ENCODE measurements around the gene MRPL40.

Gene MRPL40

GRCh38 chr22:19406846-19407245 is 25.5 kb upstream of the MRPL40 start:
- Histone ChIP-seq H3K9ac (ENCODE audit: low read length) (no peak overlapping the region), H3K27me3 (ENCODE audit: control insufficient read depth, insufficient read depth, low read length) (no peaks in the 10 kb centered on the region), H3K27ac (ENCODE audit: low read depth, low read length) (no peak overlapping the region), H3K9me3 (ENCODE audit: control insufficient read depth, insufficient read depth, low read depth, low read length) (no peaks in the 10 kb centered on the region), H3K4me1 (ENCODE audit: control insufficient read depth, insufficient read depth, low read length) (no peaks in the 10 kb centered on the region), H3K4me3 (ENCODE audit: low read depth, low read length) (no peak overlapping the region), H3K36me3 (ENCODE audit: control insufficient read depth, insufficient read depth, low read length) (peaks cover 82% of the 10 kb centered on the region)

DNA sequence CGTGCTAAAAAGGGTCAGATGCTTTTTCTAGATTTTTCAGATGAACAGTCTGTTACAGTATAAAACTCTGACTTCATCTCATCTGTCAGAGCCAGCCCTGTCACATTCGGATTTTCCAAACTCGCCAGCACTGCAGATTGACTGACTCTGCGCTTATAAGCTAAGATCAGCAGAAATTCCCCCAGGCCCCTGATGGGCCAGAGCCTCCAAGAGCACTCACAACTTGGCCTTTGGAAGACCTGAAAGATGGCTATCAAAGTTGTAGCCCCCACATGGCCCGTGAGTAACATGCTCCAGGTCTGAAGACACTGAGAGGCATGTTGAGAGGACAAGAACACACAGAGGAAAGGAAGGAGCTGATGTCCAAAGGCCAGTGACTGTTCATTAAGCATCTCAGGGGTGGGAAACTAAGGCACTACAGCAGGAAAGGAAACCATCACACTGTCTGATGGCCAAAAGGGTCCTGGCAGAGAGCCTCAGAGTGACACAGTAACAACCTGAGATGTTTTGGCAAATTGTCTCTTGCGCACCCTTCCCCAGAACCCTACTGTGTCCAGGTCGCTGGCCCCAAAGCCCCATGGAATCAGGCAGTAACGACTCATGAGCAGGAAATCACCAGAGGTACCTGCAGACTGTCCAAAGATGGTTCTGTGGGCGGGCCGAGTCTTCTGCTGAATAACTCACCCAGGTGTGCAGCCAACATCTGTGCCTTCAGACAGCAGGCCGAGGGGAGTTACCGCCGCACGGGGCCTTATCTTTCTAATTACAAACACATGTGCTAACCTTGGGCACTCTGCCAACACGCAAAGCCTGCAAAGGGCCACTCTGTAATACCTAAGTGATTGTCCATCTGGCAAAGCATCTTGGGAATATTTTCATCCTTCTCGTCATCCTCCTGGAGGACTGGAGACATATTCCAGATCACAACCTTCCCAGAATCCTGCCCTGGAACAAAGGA is 24.4 kb upstream of the MRPL40 start:
- Histone ChIP-seq H3K27ac (ENCODE audit: low read depth, low read length) (no peak overlapping the region), H3K27me3 (ENCODE audit: control insufficient read depth, insufficient read depth, low read length) (no peaks in the 10 kb centered on the region), H3K9ac (ENCODE audit: low read length) (no peak overlapping the region), H3K9me3 (ENCODE audit: control insufficient read depth, insufficient read depth, low read depth, low read length) (no peaks in the 10 kb centered on the region), H3K36me3 (ENCODE audit: control insufficient read depth, insufficient read depth, low read length) (peaks cover 76% of the 10 kb centered on the region), H3K4me3 (ENCODE audit: low read depth, low read length) (no peak overlapping the region), H3K4me1 (ENCODE audit: control insufficient read depth, insufficient read depth, low read length) (no peaks in the 10 kb centered on the region)

DNA sequence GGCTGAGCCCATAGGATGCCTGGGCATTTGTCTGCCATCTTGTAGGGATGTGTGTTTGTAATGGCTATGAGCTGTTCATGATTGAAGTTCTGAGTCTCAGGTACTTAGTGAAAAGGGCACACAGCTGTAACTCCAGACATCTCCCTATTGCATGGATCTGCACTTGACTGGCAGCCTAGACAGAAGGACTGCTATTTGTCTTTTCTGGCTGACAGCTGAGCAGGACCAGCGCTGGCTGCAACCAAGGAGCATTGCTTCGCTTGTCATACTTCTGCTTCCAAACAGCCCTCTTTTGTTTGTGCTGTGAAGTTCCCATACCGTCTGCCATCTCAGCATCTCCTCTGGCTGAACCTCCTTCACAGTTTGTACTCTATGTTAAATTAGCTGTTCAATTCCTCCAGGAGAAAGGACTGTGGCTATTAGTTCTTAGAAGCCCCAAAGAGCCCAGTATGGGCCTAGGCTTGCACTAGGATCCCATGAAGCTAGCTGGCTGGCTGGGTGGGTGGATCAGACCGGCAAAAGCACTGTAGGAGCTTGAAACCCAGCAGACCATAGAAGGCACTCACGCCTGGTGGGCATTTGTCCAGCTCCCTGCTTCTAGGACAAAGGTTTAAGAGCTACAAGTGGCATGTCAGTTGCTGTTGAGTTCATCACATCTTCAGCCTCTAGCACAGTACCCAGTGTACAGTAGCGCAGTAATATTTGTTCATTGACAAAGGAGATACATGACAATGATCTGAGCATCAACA is 21.2 kb upstream of the MRPL40 start:
- H3K27ac ChIP-seq (ENCODE audit: low read depth, low read length) = no peak overlapping the region
- no peaks in the 10 kb centered on the region for H3K4me1 ChIP-seq (ENCODE audit: control insufficient read depth, insufficient read depth, low read length)
- no peak overlapping the region for H3K9ac ChIP-seq (ENCODE audit: low read length)
- no peak overlapping the region for H3K4me3 ChIP-seq (ENCODE audit: low read depth, low read length)
- peaks cover 49% of the 10 kb centered on the region for H3K36me3 ChIP-seq (ENCODE audit: control insufficient read depth, insufficient read depth, low read length)
- no peaks in the 10 kb centered on the region for H3K9me3 ChIP-seq (ENCODE audit: control insufficient read depth, insufficient read depth, low read depth, low read length)
- no peaks in the 10 kb centered on the region for H3K27me3 ChIP-seq (ENCODE audit: control insufficient read depth, insufficient read depth, low read length)

GRCh38 chr22:19411690-19412045 is 20.7 kb upstream of the MRPL40 start:
- no peaks in the 10 kb centered on the region for H3K4me1 ChIP-seq (ENCODE audit: control insufficient read depth, insufficient read depth, low read length)
- H3K9me3 ChIP-seq (ENCODE audit: control insufficient read depth, insufficient read depth, low read depth, low read length) = no peaks in the 10 kb centered on the region
- peaks cover 44% of the 10 kb centered on the region for H3K36me3 ChIP-seq (ENCODE audit: control insufficient read depth, insufficient read depth, low read length)
- H3K4me3 ChIP-seq (ENCODE audit: low read depth, low read length) = no peak overlapping the region
- no peaks in the 10 kb centered on the region for H3K27me3 ChIP-seq (ENCODE audit: control insufficient read depth, insufficient read depth, low read length)
- H3K27ac ChIP-seq (ENCODE audit: low read depth, low read length) = no peak overlapping the region
- H3K9ac ChIP-seq (ENCODE audit: low read length) = no peak overlapping the region

GRCh38 chr22:19412478-19412877 is 19.9 kb upstream of the MRPL40 start:
- no peaks in the 10 kb centered on the region for H3K4me1 ChIP-seq (ENCODE audit: control insufficient read depth, insufficient read depth, low read length)
- no peaks in the 10 kb centered on the region for H3K9me3 ChIP-seq (ENCODE audit: control insufficient read depth, insufficient read depth, low read depth, low read length)
- no peak overlapping the region for H3K4me3 ChIP-seq (ENCODE audit: low read depth, low read length)
- H3K9ac ChIP-seq (ENCODE audit: low read length) = no peak overlapping the region
- no peak overlapping the region for H3K27ac ChIP-seq (ENCODE audit: low read depth, low read length)
- H3K36me3 ChIP-seq (ENCODE audit: control insufficient read depth, insufficient read depth, low read length) = peaks cover 36% of the 10 kb centered on the region
- H3K27me3 ChIP-seq (ENCODE audit: control insufficient read depth, insufficient read depth, low read length) = no peaks in the 10 kb centered on the region

DNA sequence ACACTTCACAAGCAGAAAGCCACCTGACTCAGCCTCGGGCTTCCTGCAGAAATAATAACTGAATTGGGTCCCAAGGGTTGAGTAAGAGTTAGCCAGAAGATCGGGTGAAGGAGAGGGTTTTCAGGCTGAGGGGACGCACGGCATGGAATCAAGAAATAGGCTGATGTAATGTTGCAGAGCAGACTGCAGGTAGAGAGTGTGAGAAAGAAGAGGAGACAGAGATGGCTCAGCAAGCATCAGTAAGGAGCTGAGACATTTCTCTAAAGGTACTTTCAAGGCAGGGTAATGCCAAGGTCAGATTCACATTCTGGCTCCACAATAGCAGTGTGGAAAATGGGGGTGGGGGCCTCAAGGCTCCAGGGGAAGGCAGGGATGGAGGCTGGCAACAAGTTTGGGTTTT is 19.4 kb upstream of the MRPL40 start:
- H3K27me3 ChIP-seq (ENCODE audit: control insufficient read depth, insufficient read depth, low read length) = no peaks in the 10 kb centered on the region
- peaks cover 31% of the 10 kb centered on the region for H3K36me3 ChIP-seq (ENCODE audit: control insufficient read depth, insufficient read depth, low read length)
- no peaks in the 10 kb centered on the region for H3K4me1 ChIP-seq (ENCODE audit: control insufficient read depth, insufficient read depth, low read length)
- no peaks in the 10 kb centered on the region for H3K9me3 ChIP-seq (ENCODE audit: control insufficient read depth, insufficient read depth, low read depth, low read length)
- no peak overlapping the region for H3K4me3 ChIP-seq (ENCODE audit: low read depth, low read length)
- no peak overlapping the region for H3K27ac ChIP-seq (ENCODE audit: low read depth, low read length)
- H3K9ac ChIP-seq (ENCODE audit: low read length) = no peak overlapping the region

DNA sequence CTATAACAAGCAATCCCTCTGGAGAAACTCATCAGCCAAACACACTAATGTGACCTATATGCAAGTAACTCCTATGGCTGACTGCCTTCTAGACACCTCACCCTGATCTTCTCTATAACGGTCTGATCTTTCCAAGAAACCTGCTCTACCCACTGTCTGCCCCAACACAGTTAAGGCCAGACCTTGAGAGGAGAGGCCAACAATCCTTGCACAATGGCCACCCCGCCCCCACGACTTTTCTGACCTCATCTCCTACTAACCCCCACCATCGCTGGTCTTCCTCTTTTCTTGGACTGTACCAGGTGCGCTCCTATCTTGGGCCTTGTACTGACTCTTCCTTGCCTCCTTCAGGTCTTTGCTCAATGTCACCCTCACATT is 13.3 kb upstream of the MRPL40 start:
- Histone ChIP-seq H3K9me3 (ENCODE audit: control insufficient read depth, insufficient read depth, low read depth, low read length) (no peaks in the 10 kb centered on the region), H3K4me1 (ENCODE audit: control insufficient read depth, insufficient read depth, low read length) (peaks cover 16% of the 10 kb centered on the region), H3K27ac (ENCODE audit: low read depth, low read length) (no peak overlapping the region), H3K27me3 (ENCODE audit: control insufficient read depth, insufficient read depth, low read length) (no peaks in the 10 kb centered on the region), H3K9ac (ENCODE audit: low read length) (no peak overlapping the region), H3K36me3 (ENCODE audit: control insufficient read depth, insufficient read depth, low read length) (no peaks in the 10 kb centered on the region; the same call in 1 of the 2 replicates), H3K4me3 (ENCODE audit: low read depth, low read length) (no peak overlapping the region)

GRCh38 chr22:19419464-19420178 is 12.7 kb upstream of the MRPL40 start:
- H3K4me1 ChIP-seq (ENCODE audit: control insufficient read depth, insufficient read depth, low read length) = peaks cover 16% of the 10 kb centered on the region
- no peak overlapping the region for H3K27ac ChIP-seq (ENCODE audit: low read depth, low read length)
- H3K36me3 ChIP-seq (ENCODE audit: control insufficient read depth, insufficient read depth, low read length) = no peaks in the 10 kb centered on the region; the same call in 1 of the 2 replicates
- no peak overlapping the region for H3K4me3 ChIP-seq (ENCODE audit: low read depth, low read length)
- H3K9ac ChIP-seq (ENCODE audit: low read length) = no peak overlapping the region
- H3K27me3 ChIP-seq (ENCODE audit: control insufficient read depth, insufficient read depth, low read length) = no peaks in the 10 kb centered on the region
- H3K9me3 ChIP-seq (ENCODE audit: control insufficient read depth, insufficient read depth, low read depth, low read length) = no peaks in the 10 kb centered on the region

DNA sequence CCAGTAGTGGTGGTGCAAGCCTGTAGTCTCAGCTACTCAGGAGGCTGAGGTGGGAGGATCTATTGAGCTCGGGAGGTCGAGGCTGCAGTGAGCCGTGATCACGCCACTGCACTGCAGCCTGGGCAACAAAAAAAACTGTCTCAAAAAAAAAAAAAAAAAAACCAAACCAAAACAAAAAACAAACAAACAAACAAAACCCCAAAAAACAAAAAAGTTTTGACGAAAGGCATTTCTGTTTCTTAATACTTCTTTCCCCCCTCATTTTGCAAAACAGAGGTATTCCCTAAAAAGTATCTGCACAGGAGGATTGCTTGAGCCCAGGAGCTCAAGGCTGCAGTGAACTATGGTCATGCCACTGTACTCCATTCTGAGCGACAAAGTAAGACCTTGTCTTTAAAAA is 12.0 kb upstream of the MRPL40 start:
- no peak overlapping the region for H3K27ac ChIP-seq (ENCODE audit: low read depth, low read length)
- no peak overlapping the region for H3K9ac ChIP-seq (ENCODE audit: low read length)
- no peak overlapping the region for H3K4me3 ChIP-seq (ENCODE audit: low read depth, low read length)
- peaks cover 16% of the 10 kb centered on the region for H3K4me1 ChIP-seq (ENCODE audit: control insufficient read depth, insufficient read depth, low read length)
- H3K27me3 ChIP-seq (ENCODE audit: control insufficient read depth, insufficient read depth, low read length) = no peaks in the 10 kb centered on the region
- H3K9me3 ChIP-seq (ENCODE audit: control insufficient read depth, insufficient read depth, low read depth, low read length) = no peaks in the 10 kb centered on the region
- peaks cover 5% of the 10 kb centered on the region for H3K36me3 ChIP-seq (ENCODE audit: control insufficient read depth, insufficient read depth, low read length)

DNA sequence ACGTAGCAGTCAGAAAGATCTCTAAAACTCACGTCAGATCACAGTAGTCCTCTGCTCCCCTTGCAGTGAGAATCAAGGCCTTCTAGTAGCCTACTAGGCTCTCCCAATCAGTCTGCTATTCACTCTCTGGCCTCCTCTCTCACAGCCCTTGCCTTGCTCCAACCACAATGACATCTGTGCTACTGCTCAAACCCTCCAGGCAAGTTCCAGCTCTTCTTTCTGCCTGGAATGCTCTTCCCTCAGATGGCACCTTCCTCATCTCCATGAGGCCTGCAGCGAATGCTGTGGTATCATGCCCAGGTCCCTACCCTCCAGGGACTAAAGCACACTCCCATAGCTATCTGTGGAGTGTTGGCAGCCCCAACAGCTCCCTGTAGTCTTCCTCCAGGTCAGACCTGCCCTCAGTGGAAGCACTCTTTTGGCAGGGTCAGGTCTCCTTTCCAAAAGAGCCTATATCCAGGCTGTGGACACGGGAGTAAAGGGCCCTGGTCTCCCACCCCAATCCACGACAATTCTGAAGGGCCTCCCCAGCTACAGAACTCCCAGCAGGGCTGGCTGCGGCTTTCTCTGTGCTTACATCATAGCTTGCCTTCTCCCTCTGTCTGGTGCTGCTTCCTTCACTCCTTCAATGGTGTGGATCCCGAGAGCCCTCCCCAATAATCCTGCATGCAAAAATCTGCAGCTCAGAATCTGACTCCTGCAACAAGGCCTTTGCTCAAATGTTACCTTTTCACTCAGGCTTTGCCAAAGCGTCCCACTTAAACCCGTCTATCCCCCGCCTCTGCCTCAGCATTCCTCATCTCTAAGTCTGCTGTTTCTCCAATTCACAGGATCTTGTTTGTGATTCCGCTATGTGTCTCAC is 9.7 kb upstream of the MRPL40 start:
- Histone ChIP-seq H3K27ac (ENCODE audit: low read depth, low read length) (no peak overlapping the region), H3K36me3 (ENCODE audit: control insufficient read depth, insufficient read depth, low read length) (peaks cover 5% of the 10 kb centered on the region), H3K9me3 (ENCODE audit: control insufficient read depth, insufficient read depth, low read depth, low read length) (no peaks in the 10 kb centered on the region), H3K4me1 (ENCODE audit: control insufficient read depth, insufficient read depth, low read length) (peaks cover 16% of the 10 kb centered on the region), H3K27me3 (ENCODE audit: control insufficient read depth, insufficient read depth, low read length) (no peaks in the 10 kb centered on the region), H3K4me3 (ENCODE audit: low read depth, low read length) (no peak overlapping the region), H3K9ac (ENCODE audit: low read length) (no peak overlapping the region)
